ENCODE measurements around the gene TSPAN9.

DNA sequence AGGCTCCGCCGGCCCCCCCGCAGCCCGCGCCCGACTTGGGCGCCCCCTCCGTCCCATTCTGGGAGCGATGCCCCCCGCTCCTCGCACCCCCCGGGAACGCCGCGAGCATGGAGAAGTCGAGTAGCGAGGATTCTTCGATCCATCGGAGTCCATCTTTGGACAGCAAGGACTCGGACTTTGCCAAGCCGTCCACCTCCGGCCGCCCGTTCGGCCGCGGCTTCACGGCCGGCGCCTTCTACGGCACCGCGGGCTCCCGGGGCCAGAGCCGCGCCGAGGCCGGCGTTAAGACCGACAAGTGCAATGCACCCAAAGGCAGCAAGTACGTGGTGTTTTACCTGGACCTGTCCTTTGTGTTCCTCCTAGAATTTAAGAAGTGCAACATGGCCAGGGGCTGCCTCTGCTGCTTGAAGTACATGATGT, 123.6 kb downstream of the TSPAN9 start:
- no peak for TF ChIP-seq CEBPB (IDR thresholded peaks at IDR 0.05; ENCODE audit: borderline replicate concordance in 1 of 2, low read depth in 2 of 2, low read length in 2 of 2)
- TF ChIP-seq FOXM1 (IDR thresholded peaks at IDR 0.05; ENCODE audit: low read depth, low read length), result no peak
- no peak for TF ChIP-seq EP300 (IDR thresholded peaks at IDR 0.05; ENCODE audit: borderline replicate concordance in 1 of 2, control insufficient read depth in 1 of 2, low read depth in 2 of 2, low read length in 2 of 2)
- TF ChIP-seq, protein P1, sequence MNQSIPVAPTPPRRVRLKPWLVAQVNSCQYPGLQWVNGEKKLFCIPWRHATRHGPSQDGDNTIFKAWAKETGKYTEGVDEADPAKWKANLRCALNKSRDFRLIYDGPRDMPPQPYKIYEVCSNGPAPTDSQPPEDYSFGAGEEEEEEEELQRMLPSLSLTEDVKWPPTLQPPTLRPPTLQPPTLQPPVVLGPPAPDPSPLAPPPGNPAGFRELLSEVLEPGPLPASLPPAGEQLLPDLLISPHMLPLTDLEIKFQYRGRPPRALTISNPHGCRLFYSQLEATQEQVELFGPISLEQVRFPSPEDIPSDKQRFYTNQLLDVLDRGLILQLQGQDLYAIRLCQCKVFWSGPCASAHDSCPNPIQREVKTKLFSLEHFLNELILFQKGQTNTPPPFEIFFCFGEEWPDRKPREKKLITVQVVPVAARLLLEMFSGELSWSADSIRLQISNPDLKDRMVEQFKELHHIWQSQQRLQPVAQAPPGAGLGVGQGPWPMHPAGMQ (IDR thresholded peaks at IDR 0.05; ENCODE audit: borderline replicate concordance), result no peak
- TF ChIP-seq CREB1 (IDR thresholded peaks at IDR 0.05; ENCODE audit: low read depth), result no peak
- TF ChIP-seq CHD4 (IDR thresholded peaks at IDR 0.05), result no peak
- TF ChIP-seq, protein P2, sequence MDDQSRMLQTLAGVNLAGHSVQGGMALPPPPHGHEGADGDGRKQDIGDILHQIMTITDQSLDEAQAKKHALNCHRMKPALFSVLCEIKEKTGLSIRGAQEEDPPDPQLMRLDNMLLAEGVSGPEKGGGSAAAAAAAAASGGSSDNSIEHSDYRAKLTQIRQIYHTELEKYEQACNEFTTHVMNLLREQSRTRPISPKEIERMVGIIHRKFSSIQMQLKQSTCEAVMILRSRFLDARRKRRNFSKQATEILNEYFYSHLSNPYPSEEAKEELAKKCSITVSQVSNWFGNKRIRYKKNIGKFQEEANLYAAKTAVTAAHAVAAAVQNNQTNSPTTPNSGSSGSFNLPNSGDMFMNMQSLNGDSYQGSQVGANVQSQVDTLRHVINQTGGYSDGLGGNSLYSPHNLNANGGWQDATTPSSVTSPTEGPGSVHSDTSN (IDR thresholded peaks at IDR 0.05; ENCODE audit: insufficient replicate concordance, low read depth, low read length), result no peak
- no peak for TF ChIP-seq MTA3 (IDR thresholded peaks at IDR 0.05; ENCODE audit: borderline replicate concordance, low read length)
